Stimulated activated CD4-positive, alpha-beta T cell treated with anti-CD3 and anti-CD28 coated beads, Interleukin-15, amount 100 ng/mL, for 1 hour (primary cell): ENCODE data around the gene SLC6A7.
"Not testable (repeated sequence)": the region's sequence is repeated elsewhere in the genome, so short reads cannot be mapped to it uniquely, and the experiment has no call there.

Source experiments
- DNase-seq, 2 donors: peaks; one replicate each; pipeline ENCODE4 v3.0.0-alpha.2; 2020; ENCODE audit warnings: low read depth in 1 of 2, low spot score in 1 of 2

The SLC6A7 gene

GRCh38 chr5:150239099-150239793 lies 49.4 kb downstream of the SLC6A7 start:
- DNase-seq: no peak

DNA sequence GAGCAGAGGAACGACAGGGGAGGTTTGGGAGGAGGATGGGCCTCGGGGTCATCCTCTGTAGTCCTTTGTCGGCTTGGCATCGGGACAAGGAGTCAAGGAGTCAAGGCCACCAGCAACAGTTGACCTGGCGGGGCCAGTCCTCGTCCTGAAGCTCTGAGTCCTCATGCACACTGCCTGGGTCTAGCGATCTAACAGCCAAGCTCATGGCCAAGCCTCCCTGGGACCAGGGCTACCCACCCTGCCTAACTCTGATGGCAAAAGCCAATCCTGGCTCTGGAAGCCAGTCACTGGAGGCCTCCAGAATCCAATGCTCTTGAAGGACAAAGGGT lies 49.9 kb downstream of the SLC6A7 start:
- DNase-seq: no peak

DNA sequence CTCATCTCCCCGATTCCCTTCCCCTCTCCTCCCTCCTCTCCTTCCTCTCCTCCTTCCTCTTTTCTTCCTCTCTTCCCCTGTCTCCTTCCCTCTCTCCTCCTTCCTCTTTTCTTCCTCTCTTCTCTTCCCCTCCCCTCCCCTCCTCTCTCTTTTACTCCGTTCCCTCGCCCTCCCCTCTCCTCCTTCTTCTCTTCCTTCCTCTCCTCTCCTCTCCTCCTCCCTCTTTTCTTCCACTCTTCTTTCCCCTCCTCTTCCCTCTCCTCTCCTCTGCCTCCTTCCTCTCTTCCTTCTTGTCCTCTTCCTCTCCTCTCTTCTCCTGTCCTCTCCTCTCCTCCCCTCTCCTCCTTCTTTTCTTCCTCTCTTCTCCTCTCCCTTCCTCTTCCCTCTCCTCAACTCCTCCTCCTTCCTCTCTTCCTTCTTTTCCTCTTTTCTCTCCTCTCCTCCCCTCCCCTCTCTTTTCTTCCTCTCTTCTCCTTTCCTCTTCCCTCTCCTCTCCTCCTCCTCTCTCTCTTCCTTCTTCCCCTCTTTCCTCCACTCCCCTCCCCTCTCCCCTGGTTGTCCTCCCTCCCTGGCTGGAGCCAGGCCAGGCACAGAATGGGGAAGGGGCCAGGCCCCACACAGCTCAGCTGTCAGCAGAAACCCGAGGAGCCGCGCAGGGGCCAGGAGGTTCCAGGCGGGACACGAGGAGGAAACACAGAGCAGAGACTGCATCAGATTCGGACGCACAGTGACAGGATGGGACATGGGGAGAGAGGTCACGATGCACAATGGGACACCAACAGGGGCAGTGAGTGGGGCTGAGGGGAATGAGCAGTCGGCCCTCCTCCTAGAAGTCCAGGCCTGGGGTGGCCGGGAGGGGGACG lies 51.7 kb downstream of the SLC6A7 start:
- DNase-seq: no peak

DNA sequence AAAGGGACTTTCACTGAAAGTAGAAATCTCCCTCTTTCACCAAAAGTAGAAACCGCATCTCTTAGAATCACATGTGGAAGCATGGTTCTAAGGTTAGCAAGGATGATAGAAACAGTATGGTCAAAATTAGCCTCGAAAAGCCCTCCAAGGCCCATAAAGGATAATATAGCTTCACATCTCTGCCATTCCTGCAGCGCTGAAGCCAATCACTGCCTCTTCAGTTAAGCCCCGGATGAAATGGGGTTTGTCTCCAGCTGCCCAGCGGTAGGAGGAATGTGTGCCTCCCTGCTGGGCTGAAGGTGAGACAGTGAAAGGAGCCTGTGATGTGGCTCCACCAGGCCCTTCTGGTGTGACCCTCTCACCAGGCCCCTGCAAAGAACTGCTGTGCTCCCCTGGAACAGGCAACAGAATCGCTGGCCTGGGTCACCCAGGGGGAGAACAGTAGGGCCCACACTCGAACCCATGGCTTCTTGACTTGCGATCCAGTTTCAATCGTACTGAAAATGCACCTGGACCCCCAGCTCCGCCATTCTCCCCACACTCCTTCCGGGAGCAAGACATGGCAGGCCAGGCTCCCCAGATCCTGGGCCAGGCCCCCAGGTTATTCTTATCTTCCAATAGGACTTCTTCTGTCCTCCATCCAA lies 52.5 kb downstream of the SLC6A7 start:
- DNase-seq: no peak

DNA sequence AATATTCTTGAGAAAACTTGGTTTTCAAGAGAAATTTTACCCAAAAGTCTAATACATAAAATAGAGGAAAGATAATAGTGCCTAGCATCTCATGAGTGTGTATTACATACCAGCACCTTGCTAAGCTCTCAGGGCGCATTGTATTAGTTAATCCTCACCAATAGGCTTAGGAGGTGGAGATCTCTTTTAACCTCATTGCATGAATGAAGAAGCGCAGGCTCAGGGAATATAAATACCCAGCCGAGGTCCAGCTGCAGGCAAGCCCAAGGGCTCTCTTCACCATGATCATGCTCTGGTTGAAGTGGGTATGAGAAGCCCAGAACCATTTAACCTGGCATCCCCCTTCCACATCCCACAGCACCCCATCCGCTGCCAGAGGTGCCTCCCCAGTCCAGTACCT lies 53.7 kb downstream of the SLC6A7 start:
- no peak for DNase-seq

DNA sequence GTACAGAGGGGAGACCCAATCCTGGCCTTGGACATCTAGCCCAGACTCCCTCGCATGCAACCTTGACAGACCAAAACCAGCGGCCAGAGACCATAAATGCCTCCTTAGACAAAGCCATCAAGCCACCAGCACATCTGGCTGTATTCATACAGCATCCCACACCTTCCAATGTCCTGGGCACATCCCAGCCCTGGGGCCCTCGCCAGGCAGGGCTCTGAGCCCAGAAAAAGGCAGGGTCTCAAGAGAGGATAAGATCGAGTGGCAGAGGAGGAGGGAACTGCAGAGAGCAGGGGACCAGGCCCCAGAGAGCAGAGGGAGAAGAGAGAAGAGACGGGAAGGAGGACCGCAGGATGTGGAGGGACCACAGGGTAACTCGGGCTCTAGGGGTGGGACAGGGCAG lies 54.3 kb downstream of the SLC6A7 start:
- no peak for DNase-seq

GRCh38 chr5:150245111-150245789 lies 55.4 kb downstream of the SLC6A7 start:
- DNase-seq: no peak

- no peak for DNase-seq
Measured at GRCh38 chr5:150245808-150246207, 55.9 kb downstream of the SLC6A7 start.

GRCh38 chr5:150246429-150246828 lies 56.6 kb downstream of the SLC6A7 start:
- no peak for DNase-seq

DNA sequence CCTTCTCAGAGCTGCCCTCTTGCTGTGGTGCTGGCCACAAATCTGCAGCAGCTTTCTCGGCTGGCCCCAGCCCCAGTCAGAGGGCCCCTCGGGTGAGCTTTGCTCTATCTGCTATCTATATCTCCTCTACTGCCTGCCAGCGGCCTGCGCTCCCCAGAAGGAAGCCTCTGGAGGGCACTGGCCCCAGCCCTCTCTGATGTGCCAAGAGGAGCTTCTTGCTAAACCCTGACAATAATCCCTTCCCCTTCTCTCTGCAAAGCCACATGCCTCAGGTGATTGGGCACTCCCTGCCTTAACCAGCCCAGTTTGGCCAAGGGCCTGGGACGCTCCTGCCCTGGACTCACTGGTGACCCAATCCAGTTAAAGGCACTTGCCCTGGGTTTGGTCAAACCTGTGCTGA lies 57.0 kb downstream of the SLC6A7 start:
- no peak for DNase-seq

- DNase-seq: no peak
Measured at GRCh38 chr5:150247726-150248125, 57.9 kb downstream of the SLC6A7 start.

- DNase-seq: not testable (repeated sequence)
Measured at GRCh38 chr5:150248493-150248892, 58.6 kb downstream of the SLC6A7 start.

DNA sequence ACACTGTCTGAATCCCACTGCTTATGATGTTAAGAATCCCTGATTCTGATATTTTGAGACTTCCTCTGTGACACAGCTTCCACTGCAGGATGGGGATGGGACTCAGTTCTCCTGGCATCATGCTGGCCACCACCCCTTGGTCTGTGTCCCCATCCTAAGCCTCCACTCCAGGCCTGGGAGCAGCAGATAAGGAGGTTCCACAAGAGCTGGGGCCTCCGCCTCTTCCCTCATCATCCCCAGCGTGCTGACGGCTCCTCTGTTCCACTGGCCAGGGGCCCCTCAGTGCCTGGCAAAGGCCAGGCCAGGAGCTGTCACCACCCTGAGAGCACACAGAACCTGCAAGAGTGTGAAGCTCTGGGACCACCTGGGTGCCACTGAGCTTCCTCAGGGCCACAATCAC lies 59.1 kb downstream of the SLC6A7 start:
- DNase-seq: no peak

GRCh38 chr5:150249744-150250143 lies 59.9 kb downstream of the SLC6A7 start:
- no peak for DNase-seq

- no peak for DNase-seq
Measured at GRCh38 chr5:150251504-150251903, 61.6 kb downstream of the SLC6A7 start.

DNA sequence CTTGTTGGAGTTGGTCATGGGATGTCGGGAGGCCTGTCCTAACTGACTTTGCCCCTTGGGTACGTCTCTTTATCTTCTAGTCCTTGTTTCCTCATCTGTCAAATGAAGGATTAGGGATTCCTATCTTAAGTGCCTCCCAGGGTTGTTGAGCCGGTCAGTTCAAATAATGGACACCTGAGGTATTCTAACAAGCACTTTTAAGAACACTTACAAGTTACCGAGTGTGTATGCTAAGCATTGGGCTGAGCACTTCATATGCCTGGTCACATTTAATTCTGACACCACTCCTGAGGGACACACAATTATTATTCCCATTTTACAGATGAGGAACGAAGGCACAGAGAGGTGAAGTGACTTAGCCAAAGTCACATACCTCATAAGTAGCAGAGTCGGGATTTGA lies 62.6 kb downstream of the SLC6A7 start:
- DNase-seq: no peak

GRCh38 chr5:150253416-150254208 lies 63.8 kb downstream of the SLC6A7 start:
- no peak for DNase-seq

GRCh38 chr5:150254363-150254762 lies 64.5 kb downstream of the SLC6A7 start:
- DNase-seq: no peak

DNA sequence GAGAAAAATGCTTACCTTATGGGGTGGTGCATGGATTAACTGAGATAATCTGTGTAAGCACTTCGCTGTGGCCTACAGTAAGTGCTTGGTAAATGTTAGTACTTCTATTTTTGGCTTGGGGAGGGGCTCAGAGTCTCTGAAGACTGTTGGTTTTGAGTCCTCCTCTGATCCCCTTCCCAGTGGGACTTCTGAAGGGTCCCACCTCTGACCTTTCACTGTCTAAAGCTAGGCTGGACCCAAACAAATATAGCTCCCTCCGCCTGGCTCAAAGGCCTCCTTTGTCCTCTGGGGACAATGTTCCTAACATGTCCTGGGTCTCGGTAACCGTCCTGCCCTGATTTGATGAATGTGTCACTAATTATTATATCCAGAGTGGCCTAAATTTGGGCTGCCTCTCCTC lies 64.9 kb downstream of the SLC6A7 start:
- no peak for DNase-seq

GRCh38 chr5:150255659-150256409 lies 66.0 kb downstream of the SLC6A7 start:
- DNase-seq: no peak
